Measurements from ENCODE around the gene MUC3A.
"Not testable (repeated sequence)": the region's sequence is repeated elsewhere in the genome, so short reads cannot be mapped to it uniquely, and the experiment has no call there.

MUC3A gene

GRCh38 chr7:100910443-100910842 lies 38.9 kb upstream of the MUC3A start:
- no CpG with 5 or more reads among the region's 7 CpGs for WGBS (ENCODE audit: extremely low coverage, insufficient coverage, low lambda C conversion rate)
- H3K18ac ChIP-seq (ENCODE audit: low read length); H2BK5ac ChIP-seq (ENCODE audit: low read length); H3K27ac ChIP-seq (ENCODE audit: low read depth, low read length); H3K36me3 ChIP-seq (ENCODE audit: control insufficient read depth, insufficient read depth, low read length); H3K9ac ChIP-seq (ENCODE audit: low read length); H3K4me1 ChIP-seq (ENCODE audit: control insufficient read depth, low read depth, low read length); H4K8ac ChIP-seq (ENCODE audit: low read depth, low read length); H3K4me2 ChIP-seq (ENCODE audit: low read length); H3K27me3 ChIP-seq (ENCODE audit: insufficient read depth, low read length, poor library complexity); H3K4me3 ChIP-seq (ENCODE audit: low read length); DNase-seq; H2BK120ac ChIP-seq (ENCODE audit: low read depth, low read length); H3K23ac ChIP-seq (ENCODE audit: low read length); H2AK5ac ChIP-seq (ENCODE audit: low read length); H3K56ac ChIP-seq (ENCODE audit: low read length); H3K79me1 ChIP-seq (ENCODE audit: low read length); H2BK15ac ChIP-seq (replicated peaks; ENCODE audit: low read depth); H3K79me2 ChIP-seq (ENCODE audit: control insufficient read depth, insufficient read depth, low read length); H3K4ac ChIP-seq (ENCODE audit: low read depth, low read length); H4K5ac ChIP-seq (ENCODE audit: low read length): not testable (repeated sequence)

DNA sequence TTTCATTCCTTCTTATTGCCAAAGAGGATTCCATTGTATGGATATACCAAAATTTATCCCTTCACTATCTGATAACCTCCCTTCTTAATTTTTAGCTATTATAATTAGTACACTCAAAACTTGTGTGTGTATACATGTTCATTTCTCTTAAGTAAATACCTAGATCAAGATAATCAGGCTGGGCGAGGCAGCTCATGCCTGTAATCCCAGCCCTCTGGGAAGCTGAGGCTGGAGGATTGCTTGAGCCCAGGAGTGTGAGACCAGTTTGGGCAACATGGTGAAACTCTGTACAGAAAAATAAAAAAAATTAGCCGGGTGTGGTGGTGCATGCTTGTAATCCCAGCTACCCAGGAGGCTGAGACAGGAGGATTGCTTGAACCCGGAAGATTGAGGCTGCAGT lies 37.9 kb upstream of the MUC3A start:
- Histone ChIP-seq H3K56ac (ENCODE audit: low read length) (no peak overlapping the region), H3K27ac (ENCODE audit: low read depth, low read length) (no peak overlapping the region), H2BK15ac (replicated peaks; ENCODE audit: low read depth) (no peak overlapping the region), H4K8ac (ENCODE audit: low read depth, low read length) (no peak overlapping the region), H3K18ac (ENCODE audit: low read length) (no peak overlapping the region), H2BK5ac (ENCODE audit: low read length) (no peak overlapping the region), H2BK120ac (ENCODE audit: low read depth, low read length) (no peak overlapping the region), H3K27me3 (ENCODE audit: insufficient read depth, low read length, poor library complexity) (no peaks in the 10 kb centered on the region), H3K4me1 (ENCODE audit: control insufficient read depth, low read depth, low read length) (no peaks in the 10 kb centered on the region), H2AK5ac (ENCODE audit: low read length) (no peak overlapping the region), H3K36me3 (ENCODE audit: control insufficient read depth, insufficient read depth, low read length) (no peaks in the 10 kb centered on the region), H3K4me2 (ENCODE audit: low read length) (no peak overlapping the region), H4K5ac (ENCODE audit: low read length) (no peak overlapping the region), H3K9ac (ENCODE audit: low read length) (no peak overlapping the region), H3K4me3 (ENCODE audit: low read length) (no peak overlapping the region), H3K79me1 (ENCODE audit: low read length) (no peaks in the 10 kb centered on the region), H3K79me2 (ENCODE audit: control insufficient read depth, insufficient read depth, low read length) (no peaks in the 10 kb centered on the region), H3K23ac (ENCODE audit: low read length) (no peak overlapping the region), H3K4ac (ENCODE audit: low read depth, low read length) (no peak overlapping the region)
- no CpG with 5 or more reads among the region's 3 CpGs for whole genome bisulfite sequencing (ENCODE audit: extremely low coverage, insufficient coverage, low lambda C conversion rate)
- DNase-seq: no peak

GRCh38 chr7:100914208-100914878 lies 35.0 kb upstream of the MUC3A start:
- Histone ChIP-seq H3K36me3 (ENCODE audit: control insufficient read depth, insufficient read depth, low read length) (no peaks in the 10 kb centered on the region), H3K4ac (ENCODE audit: low read depth, low read length) (no peak overlapping the region), H2BK15ac (replicated peaks; ENCODE audit: low read depth) (no peak overlapping the region), H3K4me2 (ENCODE audit: low read length) (no peak overlapping the region), H3K27ac (ENCODE audit: low read depth, low read length) (no peak overlapping the region), H4K8ac (ENCODE audit: low read depth, low read length) (no peak overlapping the region), H4K5ac (ENCODE audit: low read length) (no peak overlapping the region), H3K18ac (ENCODE audit: low read length) (no peak overlapping the region), H3K79me2 (ENCODE audit: control insufficient read depth, insufficient read depth, low read length) (no peaks in the 10 kb centered on the region), H3K79me1 (ENCODE audit: low read length) (no peaks in the 10 kb centered on the region), H2BK5ac (ENCODE audit: low read length) (no peak overlapping the region), H2BK120ac (ENCODE audit: low read depth, low read length) (no peak overlapping the region), H3K56ac (ENCODE audit: low read length) (no peak overlapping the region), H3K9ac (ENCODE audit: low read length) (no peak overlapping the region), H3K23ac (ENCODE audit: low read length) (no peak overlapping the region), H3K4me1 (ENCODE audit: control insufficient read depth, low read depth, low read length) (no peaks in the 10 kb centered on the region), H3K4me3 (ENCODE audit: low read length) (no peak overlapping the region), H2AK5ac (ENCODE audit: low read length) (no peak overlapping the region), H3K27me3 (ENCODE audit: insufficient read depth, low read length, poor library complexity) (no peaks in the 10 kb centered on the region)
- no peak for DNase-seq
- no CpG with 5 or more reads among the region's 15 CpGs for WGBS (ENCODE audit: extremely low coverage, insufficient coverage, low lambda C conversion rate)

DNA sequence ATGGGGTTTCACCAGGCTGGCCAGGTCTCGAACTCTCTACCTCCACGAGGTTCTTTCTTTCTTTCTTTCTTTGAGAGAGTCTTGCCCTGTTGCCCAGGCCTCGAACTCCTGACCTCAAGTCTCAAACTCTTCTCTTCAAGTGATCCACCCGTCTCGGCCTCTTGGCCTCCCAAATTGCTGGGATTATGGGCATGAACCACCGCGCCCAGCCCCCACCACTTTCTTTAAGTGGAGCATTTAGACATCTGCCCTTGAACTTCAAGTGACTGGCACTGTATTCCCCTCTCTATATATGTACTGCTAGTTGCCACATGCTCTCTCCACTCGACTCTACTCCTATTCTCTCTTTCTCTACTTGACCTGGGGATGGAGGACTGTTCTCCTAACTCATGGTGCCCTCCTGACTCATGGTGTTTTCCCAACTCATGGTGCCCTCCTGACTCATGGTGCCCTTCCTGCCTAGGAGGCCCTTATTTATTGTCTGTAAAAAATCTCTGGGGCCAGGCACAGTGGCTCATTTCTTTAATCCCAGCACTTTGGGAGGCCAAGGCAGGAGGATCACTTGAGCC lies 34.4 kb upstream of the MUC3A start:
- no peak for DNase-seq
- no peak overlapping the region for H3K4me3 ChIP-seq (ENCODE audit: low read length)
- no peak overlapping the region for H2BK120ac ChIP-seq (ENCODE audit: low read depth, low read length)
- H3K79me2 ChIP-seq (ENCODE audit: control insufficient read depth, insufficient read depth, low read length): no peaks in the 10 kb centered on the region
- H3K9ac ChIP-seq (ENCODE audit: low read length): no peak overlapping the region
- no peak overlapping the region for H3K27ac ChIP-seq (ENCODE audit: low read depth, low read length)
- H3K36me3 ChIP-seq (ENCODE audit: control insufficient read depth, insufficient read depth, low read length): no peaks in the 10 kb centered on the region
- H2AK5ac ChIP-seq (ENCODE audit: low read length): no peak overlapping the region
- H2BK5ac ChIP-seq (ENCODE audit: low read length): no peak overlapping the region
- no peaks in the 10 kb centered on the region for H3K4me1 ChIP-seq (ENCODE audit: control insufficient read depth, low read depth, low read length)
- H2BK15ac ChIP-seq (replicated peaks; ENCODE audit: low read depth): no peak overlapping the region
- WGBS (ENCODE audit: extremely low coverage, insufficient coverage, low lambda C conversion rate): no CpG with 5 or more reads among the region's 8 CpGs
- no peak overlapping the region for H3K18ac ChIP-seq (ENCODE audit: low read length)
- H3K23ac ChIP-seq (ENCODE audit: low read length): no peak overlapping the region
- H4K8ac ChIP-seq (ENCODE audit: low read depth, low read length): no peak overlapping the region
- no peak overlapping the region for H3K56ac ChIP-seq (ENCODE audit: low read length)
- no peaks in the 10 kb centered on the region for H3K27me3 ChIP-seq (ENCODE audit: insufficient read depth, low read length, poor library complexity)
- no peak overlapping the region for H4K5ac ChIP-seq (ENCODE audit: low read length)
- H3K79me1 ChIP-seq (ENCODE audit: low read length): no peaks in the 10 kb centered on the region
- H3K4me2 ChIP-seq (ENCODE audit: low read length): no peak overlapping the region
- H3K4ac ChIP-seq (ENCODE audit: low read depth, low read length): no peak overlapping the region

GRCh38 chr7:100919335-100919734 lies 30.0 kb upstream of the MUC3A start:
- not testable (repeated sequence) for H3K4me2 ChIP-seq (ENCODE audit: low read length); H2BK5ac ChIP-seq (ENCODE audit: low read length); H3K27ac ChIP-seq (ENCODE audit: low read depth, low read length); H3K23ac ChIP-seq (ENCODE audit: low read length); H3K4me1 ChIP-seq (ENCODE audit: control insufficient read depth, low read depth, low read length); H3K18ac ChIP-seq (ENCODE audit: low read length); DNase-seq; H3K79me2 ChIP-seq (ENCODE audit: control insufficient read depth, insufficient read depth, low read length); H2BK120ac ChIP-seq (ENCODE audit: low read depth, low read length); H2BK15ac ChIP-seq (replicated peaks; ENCODE audit: low read depth); H3K4me3 ChIP-seq (ENCODE audit: low read length); H4K5ac ChIP-seq (ENCODE audit: low read length); H3K79me1 ChIP-seq (ENCODE audit: low read length); H3K56ac ChIP-seq (ENCODE audit: low read length); H2AK5ac ChIP-seq (ENCODE audit: low read length); H3K27me3 ChIP-seq (ENCODE audit: insufficient read depth, low read length, poor library complexity); H3K9ac ChIP-seq (ENCODE audit: low read length); H4K8ac ChIP-seq (ENCODE audit: low read depth, low read length); H3K36me3 ChIP-seq (ENCODE audit: control insufficient read depth, insufficient read depth, low read length)
- H3K4ac ChIP-seq (ENCODE audit: low read depth, low read length): peak overlapping the region; percentile 24
- no CpG with 5 or more reads among the region's 5 CpGs for WGBS (ENCODE audit: extremely low coverage, insufficient coverage, low lambda C conversion rate)
